ENCODE data around the gene IL1RAPL1.

IL1RAPL1 gene

DNA sequence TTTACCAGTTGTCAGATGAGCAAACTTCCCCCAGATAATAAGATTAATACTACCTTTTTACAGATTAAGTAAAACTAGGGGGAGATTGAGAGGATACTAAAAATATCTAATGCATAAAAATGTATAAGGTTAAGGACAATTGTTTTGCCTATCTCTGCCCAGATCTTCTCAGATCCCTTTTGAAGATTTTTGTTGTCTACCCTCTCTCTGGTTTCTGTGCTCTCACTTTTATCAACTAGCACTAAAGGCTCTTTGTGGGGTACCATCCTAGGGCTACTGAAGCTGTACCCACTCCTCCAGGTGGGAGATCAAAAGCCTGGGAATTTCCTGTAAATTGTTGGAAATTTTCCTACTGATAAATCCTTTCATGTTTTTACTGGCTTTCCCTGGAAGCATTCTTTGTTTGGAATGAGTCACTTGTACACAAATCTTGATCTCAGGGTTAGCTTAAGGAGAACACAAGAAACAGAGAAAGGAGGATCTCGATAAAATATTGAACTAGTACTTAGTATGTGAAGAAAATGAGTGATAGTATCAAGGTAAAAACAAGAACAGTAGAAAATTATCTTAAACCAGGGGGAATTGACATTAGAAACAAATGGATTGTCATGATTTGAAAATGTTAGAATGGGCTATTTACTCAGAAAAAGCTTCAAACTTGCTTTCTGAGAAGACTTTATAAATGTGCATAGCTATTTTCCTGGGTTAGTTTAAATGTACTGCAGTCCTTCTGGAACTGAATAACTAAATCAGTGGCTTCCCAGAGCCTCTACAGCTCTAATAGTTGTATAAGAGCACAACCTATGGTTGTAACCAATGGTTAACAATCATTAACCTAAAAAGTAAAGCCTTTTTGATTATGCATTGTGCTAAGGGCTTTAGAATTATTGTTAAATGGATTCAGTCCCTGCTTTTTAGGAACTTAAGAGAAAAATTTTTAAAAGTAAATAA, 948.2 kb downstream of the IL1RAPL1 start:
- no peak for DNase-seq (ENCODE audit: low spot score)

DNA sequence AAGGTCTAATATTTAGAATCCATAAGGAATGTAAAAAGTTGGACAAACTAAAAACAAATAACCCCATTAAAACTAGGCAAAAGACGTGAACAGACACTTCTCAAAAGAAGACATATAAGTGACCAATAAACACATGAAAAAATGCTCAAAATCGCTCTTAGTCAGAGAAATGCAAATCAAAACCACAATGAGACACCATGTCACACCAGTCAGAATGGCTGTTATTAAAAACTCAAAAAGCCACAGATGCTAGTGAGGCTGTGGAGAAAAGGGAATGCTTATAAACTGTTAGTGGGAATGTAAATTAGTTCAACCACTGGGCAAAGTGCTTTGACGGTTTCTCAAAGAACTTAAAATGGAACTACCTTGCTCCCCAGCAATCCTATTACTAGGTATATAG, 953.8 kb downstream of the IL1RAPL1 start:
- no peak for DNase-seq (ENCODE audit: low spot score)

DNA sequence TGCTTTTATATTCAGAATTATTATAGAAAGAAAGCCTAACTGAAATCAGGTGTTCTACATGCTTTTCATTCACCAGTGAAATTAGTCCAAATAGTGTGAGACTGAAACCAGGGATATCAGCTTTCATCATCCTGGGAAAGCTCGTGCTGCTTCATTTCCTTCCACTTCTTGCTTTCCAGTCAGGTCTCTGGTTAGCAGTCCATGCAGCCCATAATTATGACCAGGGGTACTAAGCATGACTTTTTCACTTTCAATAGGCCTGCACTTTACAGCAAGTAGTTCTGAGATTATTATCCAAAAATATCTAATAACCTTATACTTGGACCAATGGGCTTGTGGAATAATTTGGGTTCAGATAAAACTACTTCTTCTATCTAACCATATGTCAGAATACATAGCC, 954.9 kb downstream of the IL1RAPL1 start:
- no peak for DNase-seq (ENCODE audit: low spot score)

DNA sequence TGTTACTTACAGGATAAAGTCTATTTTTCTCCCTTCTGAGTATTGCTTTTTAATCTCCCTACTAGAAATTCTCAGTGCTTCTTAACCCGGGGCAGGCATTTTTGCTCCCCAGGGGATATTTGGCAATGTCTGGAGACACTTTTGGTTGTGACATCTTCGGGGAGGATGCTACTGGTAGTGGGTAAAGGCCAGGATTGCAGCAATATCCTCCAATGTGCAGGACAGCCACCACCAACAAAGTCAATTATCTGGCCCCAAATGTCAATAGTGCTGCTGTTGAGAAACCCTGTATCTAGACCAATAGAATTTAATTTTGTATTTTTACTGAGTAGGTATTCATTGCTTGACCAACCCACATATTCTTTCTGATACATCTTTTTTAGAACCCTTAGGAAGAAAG, 958.6 kb downstream of the IL1RAPL1 start:
- DNase-seq (ENCODE audit: low spot score), result no peak

DNA sequence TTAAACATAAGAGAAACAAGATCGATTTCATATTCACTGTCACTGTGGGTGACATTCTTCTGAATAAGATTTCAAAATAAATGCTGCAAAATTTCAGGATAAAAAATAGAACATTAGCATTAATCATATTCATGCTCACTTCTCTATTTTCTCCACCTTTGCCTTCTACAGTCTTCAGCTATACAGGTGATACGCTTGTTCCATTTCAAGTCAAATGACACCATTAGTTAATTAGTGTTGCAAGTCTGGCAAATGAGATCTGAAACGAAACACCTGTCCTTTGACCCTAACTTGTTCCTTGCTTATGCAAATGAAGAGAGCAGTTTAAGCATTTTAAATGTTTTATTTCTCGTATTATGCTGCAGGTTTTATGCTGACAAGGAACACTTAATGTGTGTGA, 960.6 kb downstream of the IL1RAPL1 start:
- DNase-seq (ENCODE audit: low spot score), result no peak

DNA sequence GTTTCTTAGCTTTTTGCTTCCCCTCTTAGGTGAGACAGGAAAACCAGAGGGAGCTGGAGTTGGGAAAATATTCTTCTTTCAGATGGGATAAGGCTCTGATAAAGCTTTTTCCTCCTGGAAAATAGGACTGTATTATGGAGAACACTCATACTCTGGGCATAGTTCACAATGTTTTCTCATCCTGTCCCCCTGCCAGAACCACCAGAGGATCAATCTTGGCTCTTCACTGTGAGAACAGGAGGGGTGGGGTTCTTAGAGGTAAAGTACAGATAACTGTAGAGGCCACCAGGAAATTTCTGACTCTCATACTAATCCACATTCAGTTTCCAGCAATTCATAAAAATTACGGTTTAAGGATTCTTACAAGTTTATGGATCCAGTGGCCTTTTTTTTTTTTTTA, 966.3 kb downstream of the IL1RAPL1 start:
- DNase-seq (ENCODE audit: low spot score), result no peak

DNA sequence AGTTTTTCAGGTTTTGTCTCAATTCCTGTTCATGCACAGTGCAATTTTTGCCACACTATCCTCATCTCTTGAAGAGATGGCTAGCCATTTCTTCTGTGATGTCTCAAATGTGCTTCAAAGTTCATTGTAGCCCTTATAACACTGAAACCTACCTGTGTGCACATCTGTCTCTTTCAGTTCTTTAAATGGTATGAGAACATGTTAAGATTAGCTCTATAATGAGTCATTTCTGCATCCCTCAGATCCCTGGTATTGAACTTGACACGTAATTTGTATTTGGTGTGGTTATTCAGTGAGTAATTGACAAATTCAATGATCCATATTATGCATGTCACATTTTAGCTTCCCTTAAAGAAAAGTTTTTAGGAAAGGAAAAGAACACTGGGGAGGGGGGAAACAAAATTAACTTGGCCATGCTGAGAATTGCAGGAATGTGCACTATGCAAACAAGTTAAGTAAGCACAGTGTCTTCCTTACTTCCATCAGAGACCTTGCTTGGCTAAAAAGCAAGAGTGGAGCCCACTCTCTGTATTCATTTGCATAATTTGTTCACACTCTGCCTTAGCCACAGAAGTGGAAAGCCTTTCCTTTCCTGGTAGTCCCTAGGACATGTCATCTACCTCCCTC, 968.3 kb downstream of the IL1RAPL1 start:
- DNase-seq (ENCODE audit: low spot score), result no peak

DNA sequence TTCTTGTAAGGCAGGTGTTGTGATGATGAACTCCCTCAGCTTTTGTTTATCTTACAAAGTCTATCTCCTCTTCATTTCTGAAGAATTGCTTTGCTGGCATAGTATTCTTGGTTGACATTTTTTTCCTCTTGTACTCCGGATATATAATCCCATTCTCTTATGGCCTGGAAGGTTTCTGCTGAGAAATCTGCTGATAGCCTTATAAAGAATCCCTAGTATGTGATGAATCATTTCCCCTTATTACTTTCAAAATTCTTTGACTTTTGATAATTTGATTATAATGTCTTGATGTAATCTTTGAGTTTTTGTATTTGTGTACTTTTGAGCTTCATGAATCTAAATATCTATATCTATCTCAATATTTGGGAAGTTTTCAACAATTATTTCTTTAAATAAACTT, 972.8 kb downstream of the IL1RAPL1 start:
- no peak for DNase-seq (ENCODE audit: low spot score)

DNA sequence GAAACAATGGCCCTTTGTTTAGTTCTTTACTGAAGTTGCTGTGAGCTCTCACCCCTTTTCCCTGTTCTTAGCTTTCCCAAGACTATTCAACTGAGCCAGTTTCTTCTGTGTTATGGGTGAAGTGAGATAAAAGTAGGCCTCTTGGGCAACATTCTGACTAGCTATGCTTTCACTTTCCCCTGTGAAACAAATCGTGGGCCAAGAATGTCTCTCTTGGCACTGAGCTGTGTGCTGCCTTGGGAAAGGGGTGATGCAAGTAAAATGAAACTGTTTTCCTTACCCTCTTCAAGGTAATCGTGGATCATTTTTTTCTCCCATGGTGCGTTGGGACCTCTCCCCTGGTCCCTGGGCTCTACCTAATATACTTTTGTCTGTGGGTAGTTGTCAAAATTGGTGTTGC, 974.2 kb downstream of the IL1RAPL1 start:
- no peak for DNase-seq (ENCODE audit: low spot score)

DNA sequence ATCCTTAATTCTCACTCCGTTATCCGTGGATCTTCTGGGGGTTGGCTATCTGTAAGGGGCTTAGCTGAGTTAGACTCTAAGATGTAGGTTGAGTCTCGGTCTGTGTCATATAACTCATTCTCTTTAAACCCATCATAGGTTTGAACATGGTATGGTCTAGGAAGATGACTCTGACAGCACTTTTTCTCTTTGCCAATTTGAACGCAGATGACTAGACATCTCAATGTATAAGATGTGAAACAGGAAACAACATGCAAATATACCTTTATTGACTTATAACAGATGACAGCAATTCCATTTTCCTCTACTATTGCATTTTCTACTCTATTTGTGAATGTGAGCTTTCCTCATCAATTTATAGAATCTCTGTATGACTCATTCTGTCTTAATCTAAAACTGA, 993.3 kb downstream of the IL1RAPL1 start:
- no peak for DNase-seq (ENCODE audit: low spot score)

DNA sequence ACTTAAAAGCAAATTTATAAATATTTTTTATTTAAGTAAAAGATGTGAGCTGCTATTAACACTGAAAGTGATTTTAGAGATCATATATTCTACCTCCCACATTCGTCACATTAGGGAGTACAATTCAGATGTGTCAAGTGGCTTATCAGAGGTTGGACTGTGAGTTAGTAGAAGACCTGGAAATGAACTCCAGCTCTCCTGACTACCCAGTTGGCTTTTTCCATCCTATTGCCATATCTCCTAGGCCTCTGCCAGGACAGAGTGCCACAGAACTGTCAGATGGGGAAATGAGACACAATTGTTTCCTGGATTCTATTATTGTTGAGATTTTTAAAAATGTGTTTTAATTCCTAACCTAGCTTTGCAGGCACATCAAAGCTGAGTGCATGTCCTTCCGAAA, 994.0 kb downstream of the IL1RAPL1 start:
- no peak for DNase-seq (ENCODE audit: low spot score)

DNA sequence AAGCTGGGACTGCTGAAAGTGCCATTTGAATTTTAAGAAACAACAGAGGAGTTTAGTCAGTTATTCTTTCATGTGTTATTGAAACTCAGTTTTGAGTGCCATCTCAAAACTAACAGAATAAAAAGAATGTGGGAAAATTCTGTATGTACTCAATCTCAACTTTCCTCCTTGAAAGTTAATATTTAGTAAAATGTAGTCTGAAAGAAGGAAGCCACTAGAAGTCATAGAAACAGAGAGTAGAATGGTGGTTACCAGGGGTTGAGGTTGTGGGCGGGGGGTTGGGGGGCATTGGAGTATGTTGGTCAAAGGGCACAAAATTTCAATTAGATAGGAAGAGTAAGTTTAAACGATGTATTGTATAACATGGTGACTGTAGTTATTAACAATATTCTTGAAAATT, 999.9 kb downstream of the IL1RAPL1 start:
- DNase-seq (ENCODE audit: low spot score), result no peak

DNA sequence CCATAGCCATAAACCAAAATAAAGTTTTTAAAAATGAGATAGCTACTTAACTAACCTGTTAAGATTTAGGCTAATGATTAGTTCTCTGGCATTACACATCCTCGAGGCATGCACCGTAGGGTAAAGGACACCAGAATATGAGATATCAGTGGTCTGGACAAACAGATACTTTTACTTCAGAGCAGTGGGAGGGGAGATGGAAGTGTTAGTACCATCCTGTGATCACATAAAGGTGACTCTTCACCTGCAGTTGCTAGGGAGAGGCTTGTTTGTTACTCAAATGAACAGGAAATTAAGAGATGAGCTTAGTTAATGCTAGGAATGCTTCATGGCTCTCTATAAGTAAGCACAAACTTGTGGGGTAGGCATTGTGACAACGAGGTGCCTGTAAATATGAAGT, 1003.7 kb downstream of the IL1RAPL1 start:
- DNase-seq (ENCODE audit: low spot score), result no peak

DNA sequence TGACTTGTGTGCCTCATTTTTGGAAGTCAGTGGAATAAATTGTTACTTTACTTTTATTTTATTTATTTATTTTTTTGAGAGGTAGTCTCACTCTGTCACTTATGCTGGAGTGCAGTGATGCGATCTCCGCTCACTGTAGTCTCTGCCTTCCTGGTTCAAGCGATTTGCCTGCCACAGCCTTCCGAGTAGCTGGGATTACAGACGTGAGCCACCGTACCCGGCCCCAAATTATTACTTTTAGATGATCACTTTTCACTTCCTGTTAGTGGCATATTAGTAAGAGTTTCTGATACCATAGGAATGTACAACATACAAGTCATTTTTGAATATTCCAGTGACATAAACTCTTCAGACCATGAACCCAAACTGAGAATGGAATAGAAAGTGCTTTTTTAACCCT, 1017.1 kb downstream of the IL1RAPL1 start:
- no peak for DNase-seq (ENCODE audit: low spot score)

DNA sequence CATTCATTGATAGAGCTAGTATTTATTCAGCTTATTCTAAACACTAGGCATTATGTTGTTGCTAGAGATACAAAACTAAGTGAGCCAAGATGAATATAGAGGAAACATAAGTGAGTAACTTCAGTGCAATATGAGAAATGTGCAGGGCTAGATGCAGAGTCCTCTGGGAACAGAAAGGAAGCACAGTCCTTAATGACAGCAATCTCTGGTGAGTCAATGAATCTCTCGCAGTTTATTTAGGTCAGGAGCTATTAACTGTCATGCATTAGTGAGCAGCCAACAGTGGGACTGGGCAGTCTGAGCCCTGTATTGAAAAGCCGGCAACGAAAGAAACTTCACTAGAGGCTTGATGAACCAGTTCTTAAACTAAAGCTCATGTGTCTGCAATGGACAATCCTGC, 1030.0 kb downstream of the IL1RAPL1 start:
- DNase-seq (ENCODE audit: low spot score), result peak; percentile 11

DNA sequence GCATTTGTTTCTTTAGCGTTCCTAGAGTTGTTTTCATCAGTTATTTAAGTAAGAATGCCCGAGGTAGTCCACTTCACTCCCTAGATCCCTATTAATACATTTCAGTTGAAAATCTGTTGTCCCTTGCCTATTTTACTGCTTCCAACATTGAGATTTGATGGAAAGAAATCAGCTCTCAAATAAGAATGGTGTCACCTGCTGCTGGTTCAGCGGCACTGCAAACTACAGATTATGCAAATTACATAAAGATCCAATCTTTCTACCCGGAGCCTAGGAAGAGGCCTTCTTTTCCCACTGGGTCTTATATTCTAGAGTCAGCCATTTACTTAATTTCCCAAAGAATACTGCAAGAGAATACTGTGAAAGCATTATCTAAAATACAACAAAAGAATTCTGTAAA, 1030.5 kb downstream of the IL1RAPL1 start:
- no peak for DNase-seq (ENCODE audit: low spot score)

DNA sequence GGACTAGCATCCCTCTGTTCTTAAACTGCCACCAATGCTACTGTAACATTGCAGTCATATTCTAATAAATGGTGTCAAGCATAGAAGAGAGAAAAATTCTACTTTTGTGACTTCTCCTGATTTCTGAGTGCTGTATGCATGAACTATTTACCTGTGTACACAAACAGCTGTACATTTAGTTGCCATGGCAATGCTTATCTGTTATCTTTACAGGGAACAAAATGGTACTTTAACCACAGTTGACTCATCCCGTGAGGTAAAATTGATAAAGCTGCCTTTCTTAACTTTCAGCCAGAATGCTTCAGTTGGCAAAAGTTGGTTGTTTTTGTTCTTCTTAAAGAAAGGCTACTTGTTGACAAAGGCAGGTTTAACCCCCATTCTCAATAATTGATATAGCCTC, 1040.6 kb downstream of the IL1RAPL1 start:
- DNase-seq (ENCODE audit: low spot score), result no peak

DNA sequence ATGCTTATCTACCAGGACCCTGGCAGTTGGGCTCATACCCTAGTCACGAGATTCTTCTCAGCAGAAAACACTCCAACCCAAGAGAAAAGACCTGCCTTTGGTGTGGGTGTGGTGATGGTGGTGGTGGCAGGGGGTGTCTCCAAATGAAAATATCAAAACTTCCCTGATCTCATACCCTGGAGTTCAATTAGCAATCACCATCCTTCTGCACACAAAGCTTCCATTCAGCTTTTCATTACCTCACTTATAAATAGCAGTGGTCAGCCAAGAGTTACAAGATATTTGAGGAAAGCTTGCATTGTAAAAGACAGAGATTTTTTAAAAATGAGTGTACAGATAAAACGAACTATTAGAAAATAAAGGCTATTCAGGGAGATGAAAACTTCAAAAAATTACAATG, 1047.3 kb downstream of the IL1RAPL1 start:
- DNase-seq (ENCODE audit: low spot score), result no peak

DNA sequence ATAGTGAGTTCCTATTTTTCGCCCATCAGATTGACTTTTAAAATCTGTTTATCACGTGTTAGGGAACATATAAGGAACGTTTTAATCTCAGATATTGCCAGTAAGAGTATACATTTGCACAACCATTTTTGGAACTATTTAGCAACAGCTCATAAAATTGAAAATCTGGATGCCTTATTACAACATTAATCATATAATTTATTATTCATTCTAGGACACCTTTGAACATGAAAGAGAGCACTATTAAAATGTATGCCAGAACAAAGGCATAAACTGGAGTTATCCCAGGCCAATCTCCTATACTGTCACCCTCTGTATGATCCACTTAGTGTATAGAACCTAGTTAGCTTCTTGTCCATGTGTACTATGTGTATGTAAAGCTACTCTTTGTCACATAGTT, 1049.1 kb downstream of the IL1RAPL1 start:
- DNase-seq (ENCODE audit: low spot score), result no peak

DNA sequence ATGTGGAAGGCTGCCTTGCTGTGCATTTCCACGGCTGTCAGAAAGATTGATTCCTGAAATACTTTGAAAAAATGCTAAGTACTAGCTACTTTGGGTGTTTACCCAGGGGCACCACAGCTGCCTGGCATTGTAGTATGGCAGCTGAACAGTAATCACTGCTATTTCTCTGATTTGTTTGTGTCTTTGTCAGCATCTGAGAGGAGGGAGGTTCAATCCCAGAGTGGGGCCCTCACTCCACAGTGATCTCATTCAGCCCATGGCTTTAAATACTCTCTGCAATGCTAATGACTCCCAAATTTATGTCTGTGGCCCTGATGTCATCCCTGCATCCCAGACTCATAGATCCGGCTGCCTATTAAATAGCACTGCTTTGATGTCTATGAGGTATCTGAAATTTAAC, 1052.9 kb downstream of the IL1RAPL1 start:
- DNase-seq (ENCODE audit: low spot score), result no peak

DNA sequence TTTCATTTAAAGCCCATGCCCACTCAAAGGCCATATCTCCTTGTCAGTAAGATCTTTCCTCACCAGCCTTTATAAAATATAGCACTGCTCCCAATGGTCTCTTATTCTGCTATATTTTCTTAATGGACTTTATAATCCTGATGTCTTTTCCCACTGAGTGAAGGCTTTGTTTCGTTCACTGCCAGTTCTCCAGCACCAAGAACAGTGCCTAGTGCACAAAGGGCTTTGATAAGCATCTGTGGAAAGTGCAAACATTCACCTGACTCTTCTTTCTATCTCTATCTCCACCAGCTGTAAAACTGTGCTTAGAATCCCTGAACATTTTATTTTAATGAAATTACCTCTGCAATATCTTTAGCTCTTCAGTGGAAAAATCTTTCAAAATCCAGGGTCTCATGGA, 1054.2 kb downstream of the IL1RAPL1 start:
- no peak for DNase-seq (ENCODE audit: low spot score)

DNA sequence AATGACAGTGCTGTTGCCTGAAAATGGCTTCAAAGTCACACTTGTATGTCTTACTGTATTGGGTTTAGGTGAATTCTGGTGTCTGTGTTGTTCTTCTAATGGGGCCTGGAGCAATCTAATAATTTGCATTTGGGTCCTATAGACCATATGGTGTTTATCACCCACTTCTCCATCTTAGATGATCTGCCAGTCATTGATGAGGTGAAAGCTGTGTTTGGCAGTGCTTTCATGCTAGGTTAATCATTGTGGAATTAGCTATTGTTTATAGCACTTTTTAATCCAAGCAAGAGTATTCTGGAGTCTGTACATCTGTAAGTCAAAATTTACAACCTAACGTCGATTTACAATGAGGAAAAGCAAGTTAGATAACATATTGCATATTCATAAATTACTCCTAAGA, 1055.9 kb downstream of the IL1RAPL1 start:
- DNase-seq (ENCODE audit: low spot score), result no peak

DNA sequence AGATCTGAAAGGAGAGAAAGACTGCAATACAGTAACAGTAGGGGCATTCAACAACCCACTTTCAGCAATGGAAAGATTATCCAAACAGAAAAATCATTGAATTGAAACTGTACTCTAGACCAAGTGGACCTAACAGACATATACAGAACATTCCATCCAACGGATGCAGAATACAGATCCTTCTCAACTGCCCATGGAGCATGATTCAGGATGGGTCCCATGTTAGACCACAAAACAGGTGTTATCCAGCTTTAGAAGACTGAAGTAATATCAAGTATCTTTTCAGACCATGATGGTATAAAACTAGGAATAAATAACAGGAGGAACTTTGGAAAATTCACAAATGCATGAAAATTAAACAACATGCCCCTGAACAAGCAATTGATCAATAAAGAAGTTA, 1060.9 kb downstream of the IL1RAPL1 start:
- no peak for DNase-seq (ENCODE audit: low spot score)

DNA sequence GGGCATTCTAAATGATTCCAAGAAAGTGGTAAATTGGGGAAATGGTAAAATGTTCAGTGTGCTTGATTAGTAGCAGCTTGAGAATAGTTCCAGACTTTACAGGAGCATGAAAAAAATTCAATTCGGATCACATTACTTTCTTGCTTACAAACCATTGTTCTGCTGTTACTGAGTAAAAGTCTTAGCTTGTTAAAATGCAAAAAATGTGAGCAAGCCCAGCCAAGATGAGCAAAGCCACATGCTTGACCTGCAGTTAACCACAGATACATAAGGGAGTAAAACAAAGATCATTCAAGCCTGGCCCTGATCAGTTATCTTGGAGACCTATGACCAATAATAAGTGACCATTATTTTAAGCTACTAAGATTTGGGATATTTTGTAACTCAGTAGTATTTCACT, 1065.2 kb downstream of the IL1RAPL1 start:
- DNase-seq (ENCODE audit: low spot score), result peak; percentile 16
